ENCODE measurements around the gene LLGL2.

DNA sequence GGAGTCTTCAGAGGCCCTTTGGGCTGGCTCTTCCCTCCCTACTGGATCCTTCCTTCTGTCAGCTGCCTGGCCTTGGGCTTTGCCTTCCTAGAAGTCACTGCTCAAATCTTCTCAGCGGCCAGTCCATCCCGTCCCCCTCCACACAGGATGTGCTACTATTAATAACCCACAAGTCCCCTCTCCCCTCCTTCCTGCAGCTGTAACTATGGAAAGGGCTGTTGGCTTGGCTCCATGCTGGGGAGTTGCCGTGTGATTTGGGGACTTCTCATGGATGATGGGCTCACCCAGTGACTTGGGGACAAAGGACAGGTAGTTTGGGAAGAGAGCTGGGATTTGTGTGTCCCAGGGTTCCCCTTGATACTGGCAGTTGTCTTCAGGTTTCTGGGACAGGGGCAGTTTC is 49.6 kb upstream of the LLGL2 start:
- TF ChIP-seq EZH2 (IDR thresholded peaks at IDR 0.05; ENCODE audit: borderline replicate concordance, low read length): no peak
- TF ChIP-seq, protein P1, sequence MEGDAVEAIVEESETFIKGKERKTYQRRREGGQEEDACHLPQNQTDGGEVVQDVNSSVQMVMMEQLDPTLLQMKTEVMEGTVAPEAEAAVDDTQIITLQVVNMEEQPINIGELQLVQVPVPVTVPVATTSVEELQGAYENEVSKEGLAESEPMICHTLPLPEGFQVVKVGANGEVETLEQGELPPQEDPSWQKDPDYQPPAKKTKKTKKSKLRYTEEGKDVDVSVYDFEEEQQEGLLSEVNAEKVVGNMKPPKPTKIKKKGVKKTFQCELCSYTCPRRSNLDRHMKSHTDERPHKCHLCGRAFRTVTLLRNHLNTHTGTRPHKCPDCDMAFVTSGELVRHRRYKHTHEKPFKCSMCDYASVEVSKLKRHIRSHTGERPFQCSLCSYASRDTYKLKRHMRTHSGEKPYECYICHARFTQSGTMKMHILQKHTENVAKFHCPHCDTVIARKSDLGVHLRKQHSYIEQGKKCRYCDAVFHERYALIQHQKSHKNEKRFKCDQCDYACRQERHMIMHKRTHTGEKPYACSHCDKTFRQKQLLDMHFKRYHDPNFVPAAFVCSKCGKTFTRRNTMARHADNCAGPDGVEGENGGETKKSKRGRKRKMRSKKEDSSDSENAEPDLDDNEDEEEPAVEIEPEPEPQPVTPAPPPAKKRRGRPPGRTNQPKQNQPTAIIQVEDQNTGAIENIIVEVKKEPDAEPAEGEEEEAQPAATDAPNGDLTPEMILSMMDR (conservative IDR thresholded peaks at IDR 0.05 in 1 of 2, IDR thresholded peaks at IDR 0.05 in 1 of 2; ENCODE audit: extremely low read depth in 1 of 2, insufficient read depth in 1 of 2, low read depth in 1 of 2, low read length in 2 of 2): no peak
